GM12864 (cell line): ENCODE data around the gene LRPAP1.
"Not testable (repeated sequence)": the region's sequence is repeated elsewhere in the genome, so short reads cannot be mapped to it uniquely, and the experiment has no call there.

Source experiments
- DNase-seq: peaks from one replicate; pipeline ENCODE4 v3.0.0-alpha.2; 2011; ENCODE audit warnings: low read depth
- H3K4me3 ChIP-seq: 2 replicates; pipeline ENCODE4 v1.5.1; 2011; ENCODE audit warnings: mild to moderate bottlenecking, low read depth, low read length, control low read depth
- TF ChIP-seq, protein P1 (sequence below): IDR thresholded peaks from 2 replicates; pipeline ENCODE4 v1.5.1; 2011; ENCODE audit warnings: low read depth, mild to moderate bottlenecking, moderate library complexity, low read length, control low read depth, inconsistent platforms; ENCODE audit errors: missing control alignments

Gene LRPAP1

DNA sequence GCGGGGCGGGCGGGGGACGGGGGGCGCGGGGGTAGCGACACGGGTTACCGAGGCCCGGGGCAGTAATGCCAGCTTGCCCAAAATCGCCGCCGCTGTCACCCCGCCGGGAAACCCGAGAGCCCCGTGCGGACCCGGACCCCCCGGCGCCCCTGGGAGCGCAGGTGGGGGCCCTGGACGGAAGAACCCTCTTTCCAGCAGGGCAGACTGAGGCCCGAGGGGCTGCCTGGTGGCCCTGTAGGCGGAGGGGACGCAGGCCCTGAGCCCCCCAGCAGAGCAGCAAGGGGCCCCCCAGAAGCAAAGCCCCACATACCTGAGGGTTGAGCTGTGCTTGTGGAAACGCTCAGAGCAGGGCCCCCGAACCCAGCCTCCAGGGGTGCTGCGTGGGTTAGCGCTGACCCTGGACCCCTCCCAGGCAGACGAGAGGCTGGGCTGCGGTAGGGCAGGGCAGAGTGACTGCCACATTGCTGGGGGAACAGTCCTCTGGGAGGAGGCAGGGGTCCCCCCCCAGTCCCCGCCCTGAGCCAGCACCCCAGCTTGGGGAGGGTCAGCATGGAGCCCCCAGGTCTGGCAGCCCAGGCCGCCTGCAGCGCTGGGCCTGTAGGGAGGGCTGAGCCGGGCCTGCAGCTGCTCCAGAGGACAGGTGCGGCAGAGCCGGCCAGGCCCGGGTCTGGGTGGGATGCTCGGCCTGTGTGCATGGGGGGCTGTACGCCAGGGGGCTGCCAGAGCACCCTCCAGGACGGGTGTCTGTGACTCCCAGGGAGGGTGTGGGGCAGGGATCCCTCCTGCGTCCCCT is 68.5 kb downstream of the LRPAP1 start:
- DNase-seq: no peak

DNA sequence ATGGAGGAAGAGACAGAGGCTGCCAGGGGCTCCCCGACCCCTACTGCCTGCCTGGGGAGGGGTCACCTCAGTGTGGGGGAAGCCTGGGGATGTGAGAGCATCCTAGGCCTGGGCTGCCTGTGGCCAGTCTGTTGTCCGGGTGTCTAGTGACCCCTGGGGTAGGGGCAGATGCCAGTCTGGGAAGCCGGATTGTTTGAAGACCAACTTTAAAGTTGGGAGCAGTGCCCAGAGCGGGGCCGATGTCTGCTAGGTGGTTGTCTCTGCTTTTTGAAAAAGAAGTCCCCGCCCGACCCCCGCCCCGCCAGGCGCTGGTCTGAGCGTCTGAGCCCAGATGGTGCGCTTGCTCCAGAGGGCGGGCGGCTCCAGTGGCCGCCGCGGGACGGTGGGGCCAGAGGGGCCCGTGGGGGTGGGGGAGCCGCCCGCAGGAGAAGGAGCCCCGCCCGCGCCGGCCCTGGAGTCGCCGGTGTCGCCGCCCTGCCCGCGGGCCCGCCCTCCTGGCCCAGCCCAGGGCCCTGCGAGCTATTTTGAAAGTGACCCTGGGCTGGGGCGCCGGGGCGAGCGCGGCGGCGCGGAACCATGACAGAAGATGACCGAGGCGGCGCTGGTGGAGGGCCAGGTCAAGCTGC is 69.3 kb downstream of the LRPAP1 start, which contains the start of gene DOK7:
TSS of gene DOK7 (plus strand) at position 517 of the 626 bp plus-strand sequence. CDS start at position 587, 70 bp downstream.
- TF ChIP-seq, protein P1, sequence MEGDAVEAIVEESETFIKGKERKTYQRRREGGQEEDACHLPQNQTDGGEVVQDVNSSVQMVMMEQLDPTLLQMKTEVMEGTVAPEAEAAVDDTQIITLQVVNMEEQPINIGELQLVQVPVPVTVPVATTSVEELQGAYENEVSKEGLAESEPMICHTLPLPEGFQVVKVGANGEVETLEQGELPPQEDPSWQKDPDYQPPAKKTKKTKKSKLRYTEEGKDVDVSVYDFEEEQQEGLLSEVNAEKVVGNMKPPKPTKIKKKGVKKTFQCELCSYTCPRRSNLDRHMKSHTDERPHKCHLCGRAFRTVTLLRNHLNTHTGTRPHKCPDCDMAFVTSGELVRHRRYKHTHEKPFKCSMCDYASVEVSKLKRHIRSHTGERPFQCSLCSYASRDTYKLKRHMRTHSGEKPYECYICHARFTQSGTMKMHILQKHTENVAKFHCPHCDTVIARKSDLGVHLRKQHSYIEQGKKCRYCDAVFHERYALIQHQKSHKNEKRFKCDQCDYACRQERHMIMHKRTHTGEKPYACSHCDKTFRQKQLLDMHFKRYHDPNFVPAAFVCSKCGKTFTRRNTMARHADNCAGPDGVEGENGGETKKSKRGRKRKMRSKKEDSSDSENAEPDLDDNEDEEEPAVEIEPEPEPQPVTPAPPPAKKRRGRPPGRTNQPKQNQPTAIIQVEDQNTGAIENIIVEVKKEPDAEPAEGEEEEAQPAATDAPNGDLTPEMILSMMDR: no peak
- DNase-seq: no peak
- no peak within 1 kb of the TSS for H3K4me3 ChIP-seq

More for the DNA sequence above, 68.5 kb downstream of the LRPAP1 start:
- TF ChIP-seq, protein P1: no peak
- no peak overlapping the region for H3K4me3 ChIP-seq

DNA sequence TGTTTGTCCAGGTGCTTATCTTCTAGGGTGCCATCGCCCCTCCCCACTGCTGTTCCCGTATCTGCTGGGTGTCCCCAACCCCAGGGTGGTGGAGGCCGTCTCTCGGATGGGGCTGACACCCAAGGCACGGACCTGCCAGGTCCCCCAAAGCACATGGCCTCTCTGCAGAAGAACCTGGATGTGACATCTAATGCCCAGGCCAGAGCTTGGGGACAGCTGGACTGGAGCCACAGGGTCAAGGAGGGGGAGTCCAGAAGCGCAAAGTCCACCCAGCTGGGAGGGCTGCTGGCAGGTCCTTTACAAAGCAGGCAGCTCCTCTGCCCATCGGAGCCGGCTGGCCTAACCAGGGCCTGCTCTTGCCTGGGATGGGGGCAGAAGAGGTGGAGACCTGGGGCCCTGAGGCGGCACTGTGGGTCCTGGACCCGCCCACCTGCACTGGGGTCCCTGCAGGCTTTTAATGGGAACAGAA is 69.9 kb downstream of the LRPAP1 start:
- H3K4me3 ChIP-seq: no peak overlapping the region
- no peak for DNase-seq
- TF ChIP-seq, protein P1: no peak

DNA sequence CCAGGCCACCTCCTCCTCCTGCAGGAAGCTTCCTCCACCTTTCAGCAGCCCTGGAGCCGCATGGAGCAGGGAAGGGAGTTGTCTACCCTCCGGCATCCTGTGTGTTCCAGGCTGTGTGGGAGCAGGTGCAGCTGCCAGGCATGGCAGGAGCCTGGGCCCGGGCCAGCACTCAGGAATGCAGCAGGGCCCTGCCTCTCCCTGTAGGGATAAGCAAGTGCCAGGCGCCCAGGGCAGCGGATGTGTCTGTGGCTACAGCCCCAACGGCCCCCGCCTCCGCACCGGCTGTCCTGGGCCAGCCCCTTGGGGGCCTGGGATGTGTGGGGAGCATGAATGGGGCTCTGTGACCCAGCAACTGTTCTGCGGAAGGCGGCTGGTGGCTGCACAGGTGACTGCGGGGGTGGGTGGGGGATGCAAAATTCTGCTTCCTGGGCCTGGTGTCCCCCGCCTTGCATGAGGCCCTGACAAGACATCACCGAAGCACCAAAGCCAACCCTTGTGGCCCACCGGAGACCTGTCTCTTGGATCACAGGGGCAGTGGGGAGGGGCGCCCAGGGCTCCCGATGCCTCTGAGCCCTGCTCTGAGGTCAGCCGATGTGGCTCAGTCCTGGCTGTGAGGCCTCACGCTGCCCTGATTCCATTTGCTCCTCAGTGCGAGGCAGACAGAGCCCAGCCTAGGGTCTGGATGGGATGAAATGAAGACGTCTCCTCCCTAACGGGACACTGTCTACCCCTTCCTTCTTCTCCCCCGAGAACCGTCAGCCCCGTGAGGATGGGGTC is 70.5 kb downstream of the LRPAP1 start:
- DNase-seq: no peak
- TF ChIP-seq, protein P1: no peak
- H3K4me3 ChIP-seq: no peak overlapping the region

DNA sequence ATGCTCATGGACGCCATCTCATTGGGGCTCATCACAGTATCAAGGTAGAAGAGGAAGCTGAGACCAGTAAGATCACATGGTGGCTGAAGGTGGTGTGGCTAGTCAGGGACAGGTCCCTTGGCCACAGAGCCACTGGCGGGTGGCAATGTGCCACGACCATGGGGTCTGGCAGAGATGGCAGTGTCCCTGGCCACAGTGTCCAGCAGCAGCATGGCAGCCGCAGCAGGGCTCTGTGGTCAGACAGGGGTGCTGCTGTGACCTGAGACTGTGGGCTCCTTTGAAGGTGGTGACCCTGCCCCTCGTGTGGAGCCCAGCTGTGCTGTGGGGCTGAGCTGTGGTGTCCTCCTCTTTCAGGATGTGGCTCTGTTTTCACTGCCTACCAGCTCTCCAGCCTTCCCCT is 71.3 kb downstream of the LRPAP1 start:
- no peak overlapping the region for H3K4me3 ChIP-seq
- TF ChIP-seq, protein P1: no peak
- DNase-seq: no peak

DNA sequence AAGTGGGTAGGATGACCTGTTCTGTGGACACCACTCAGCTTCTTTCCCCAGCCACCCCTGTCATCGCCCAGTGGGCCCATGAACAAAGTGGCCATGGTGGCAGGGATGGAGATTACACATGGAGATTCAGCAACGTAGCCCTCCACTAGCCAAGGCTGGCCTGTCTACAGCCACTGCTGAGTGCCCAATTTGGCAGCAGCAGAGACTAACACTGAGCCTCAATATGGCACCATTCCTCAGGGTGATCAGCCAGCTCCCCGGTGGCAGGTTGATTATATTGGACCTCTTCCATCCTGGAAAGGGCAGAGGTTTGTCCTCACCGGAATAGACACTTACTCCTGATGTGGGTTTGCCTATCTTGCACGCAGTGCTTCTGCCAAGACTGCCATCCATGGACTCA is 73.1 kb downstream of the LRPAP1 start:
- DNase-seq: not testable (repeated sequence)

DNA sequence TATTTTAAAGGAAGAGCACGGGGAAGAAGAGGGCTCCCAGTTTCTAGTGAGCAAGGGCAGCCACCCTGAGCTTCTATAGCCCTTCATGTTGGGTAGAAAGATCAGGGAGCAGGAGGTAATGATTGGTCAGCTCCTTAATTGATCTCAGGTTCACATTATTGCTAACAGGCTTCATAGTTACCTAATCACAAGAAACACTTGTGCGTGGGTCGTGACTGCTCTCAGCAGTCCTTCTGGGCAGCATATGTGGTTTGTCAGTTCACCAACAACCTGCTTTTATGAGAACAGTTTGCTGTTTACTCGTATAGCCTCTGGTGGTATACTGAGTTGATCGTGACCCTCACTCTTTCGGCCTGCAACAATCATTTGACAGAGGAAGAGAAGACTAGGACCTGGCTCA is 73.9 kb downstream of the LRPAP1 start:
- TF ChIP-seq, protein P1: no peak
- DNase-seq: no peak
- H3K4me3 ChIP-seq: no peak overlapping the region

More for the DNA sequence above, 73.1 kb downstream of the LRPAP1 start:
- not testable (repeated sequence) for H3K4me3 ChIP-seq

DNA sequence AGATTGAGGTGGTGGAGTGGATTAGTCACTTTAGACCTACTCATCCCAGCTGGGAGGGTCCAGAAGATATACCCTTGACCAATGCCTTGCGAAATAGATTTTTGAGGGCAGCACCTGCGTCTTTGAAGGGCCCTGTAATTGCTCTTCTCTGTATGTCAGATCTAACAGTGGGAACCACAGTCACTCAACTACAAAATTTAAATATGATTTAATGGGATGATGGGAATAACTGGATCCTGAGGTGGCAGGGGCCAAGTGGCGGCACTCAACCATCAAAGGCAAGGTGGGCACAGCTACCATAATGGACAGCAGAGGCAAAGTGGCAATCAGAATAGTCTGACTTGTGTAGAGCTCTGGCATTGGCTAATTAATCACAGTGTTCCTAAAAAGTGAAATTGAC is 76.6 kb downstream of the LRPAP1 start:
- not testable (repeated sequence) for DNase-seq, H3K4me3 ChIP-seq
